Kidney (tissue), 14 donors: ENCODE results near the gene SPRR5. TPM values are rescaled to one million over a fixed set of nuclear protein-coding genes. Genes with fewer than 3 reads are reported as not detected.

Experiments used
- DNase-seq, 5 donors: peaks; one replicate each; pipeline ENCODE4 v3.0.0-alpha.2; 2013 to 2020
- FAIRE-seq: peaks from 2 replicates; lab custom pipeline; 2012; peaks lifted over from hg19 to GRCh38; lab: Jason Lieb, UNC
- H3K27ac ChIP-seq, 2 donors: one replicate each; pipeline ENCODE4 v1.7.0; 2013; ENCODE audit warnings: low read depth in 2 of 2, low read length in 2 of 2, inconsistent platforms in 1 of 2
- H3K27me3 ChIP-seq: one replicate; pipeline ENCODE4 v1.7.1; 2013; ENCODE audit warnings: low read length, inconsistent platforms; ENCODE audit not compliant: control insufficient read depth, insufficient read depth
- H3K36me3 ChIP-seq, 3 donors: one replicate each; pipeline versions ENCODE4 v1.7.0 to v1.7.1; 2013; ENCODE audit warnings: low read length in 3 of 3, control low read depth in 1 of 3, inconsistent platforms in 1 of 3; ENCODE audit not compliant: insufficient read depth in 3 of 3, control insufficient read depth in 2 of 3
- H3K4me1 ChIP-seq, 3 donors: one replicate each; pipeline versions ENCODE4 v1.7.0 to v1.7.1; 2013; ENCODE audit warnings: low read length in 3 of 3, inconsistent platforms in 1 of 3, low read depth in 1 of 3; ENCODE audit not compliant: control insufficient read depth in 2 of 3, insufficient read depth in 2 of 3
- H3K4me3 ChIP-seq, 3 donors: one replicate each; pipeline versions ENCODE4 v1.7.0 to v1.8.1; 2013; ENCODE audit warnings: low read length in 3 of 3, control low read depth in 1 of 3, inconsistent platforms in 1 of 3
- H3K9ac ChIP-seq, 3 donors: one replicate each; pipeline versions ENCODE4 v1.7.0 to v1.7.1; 2013; ENCODE audit warnings: low read length in 3 of 3, control low read depth in 1 of 3, inconsistent platforms in 1 of 3
- H3K9me3 ChIP-seq, 3 donors: one replicate each; pipeline versions ENCODE4 v1.7.0 to v1.7.1; 2013; ENCODE audit warnings: low read length in 3 of 3, control low read depth in 1 of 3, inconsistent platforms in 1 of 3; ENCODE audit not compliant: control insufficient read depth in 2 of 3, insufficient read depth in 1 of 3
- intact Hi-C: fragments of 100-400 bp; cut with DNase I; formaldehyde crosslinking; loops from one replicate; pipeline ENCODE4 v1.11.1; 2022
- polyA plus RNA-seq: library from polyadenylated mRNA; stranded (reverse); fragments of 350-450 nt; fragmentation: Illumina TruSeq; extraction: RNeasy Lipid Tissue Mini Kit (QIAGEN cat#74804); gene quantifications from one replicate; pipeline ENCODE4 v1.2.3, GENCODE V29; 2014; ENCODE audit warnings: low read depth, low replicate concordance; ENCODE audit not compliant: insufficient read depth
- total RNA-seq: library from RNA; stranded (reverse); fragmentation: NEBNext Ultra II Directional; extraction: Animal tissue kit (Norgen Biotek cat#: 25700); gene quantifications from one replicate; pipeline ENCODE4 v1.2.1, GENCODE V29; 2021
- TF ChIP-seq, protein P1 (sequence below): IDR thresholded peaks from 3 replicates; pipeline ENCODE4 v1.5.1; 2012; ENCODE audit warnings: mild to moderate bottlenecking, moderate library complexity, borderline replicate concordance; ENCODE audit not compliant: insufficient read depth; ENCODE audit errors: extremely low read depth
- donor health status: control.
- donor health status: control.
- donor health status: control.
- donor health status: control.
- donor health status: control.
- donor health status: DM: yes; HTN: yes; CAD: no.
- donor health status: Normal renal cell carcinoma (clear cell type).

The SPRR5 gene
- total and polyA plus RNA-seq, 2 donors from 2014 or later, result not detected

DNA sequence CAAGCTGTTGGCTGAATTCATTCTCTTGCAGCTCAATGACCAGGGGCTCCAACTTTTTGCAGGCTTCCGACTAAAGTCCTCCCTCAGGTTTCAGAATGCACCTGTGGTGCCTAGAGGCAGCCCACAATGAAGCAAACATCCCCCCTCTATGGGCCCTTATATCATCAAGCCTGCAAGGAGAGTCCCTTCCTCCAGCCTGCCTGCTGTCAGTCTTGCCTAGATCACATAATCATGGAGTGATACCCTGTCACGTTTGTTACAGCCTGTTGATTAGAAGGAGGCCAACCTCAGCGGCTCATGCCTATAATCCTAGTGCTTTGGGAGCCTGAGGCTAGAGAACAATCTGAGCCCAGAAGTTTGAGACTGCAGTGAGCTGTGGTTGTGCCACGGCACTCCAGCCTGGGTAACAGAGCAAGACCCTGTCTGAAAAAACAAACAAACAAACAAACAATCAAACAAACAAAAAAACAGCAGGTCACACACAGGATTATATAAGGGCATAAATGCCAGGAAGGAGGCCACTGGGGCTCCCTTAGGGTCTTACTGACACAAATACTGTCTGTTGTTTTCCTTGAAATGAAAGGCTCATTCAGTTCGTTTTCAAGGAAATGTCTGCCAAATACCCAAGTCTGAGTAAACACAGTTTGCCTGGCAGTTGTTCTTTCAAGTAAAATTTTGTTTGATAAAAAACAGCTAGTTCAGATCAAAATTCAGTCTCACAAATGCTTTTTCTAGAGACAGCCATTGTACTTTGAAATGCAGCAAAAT lies 49.8 kb downstream of the SPRR5 start:
- TF ChIP-seq, protein P1, sequence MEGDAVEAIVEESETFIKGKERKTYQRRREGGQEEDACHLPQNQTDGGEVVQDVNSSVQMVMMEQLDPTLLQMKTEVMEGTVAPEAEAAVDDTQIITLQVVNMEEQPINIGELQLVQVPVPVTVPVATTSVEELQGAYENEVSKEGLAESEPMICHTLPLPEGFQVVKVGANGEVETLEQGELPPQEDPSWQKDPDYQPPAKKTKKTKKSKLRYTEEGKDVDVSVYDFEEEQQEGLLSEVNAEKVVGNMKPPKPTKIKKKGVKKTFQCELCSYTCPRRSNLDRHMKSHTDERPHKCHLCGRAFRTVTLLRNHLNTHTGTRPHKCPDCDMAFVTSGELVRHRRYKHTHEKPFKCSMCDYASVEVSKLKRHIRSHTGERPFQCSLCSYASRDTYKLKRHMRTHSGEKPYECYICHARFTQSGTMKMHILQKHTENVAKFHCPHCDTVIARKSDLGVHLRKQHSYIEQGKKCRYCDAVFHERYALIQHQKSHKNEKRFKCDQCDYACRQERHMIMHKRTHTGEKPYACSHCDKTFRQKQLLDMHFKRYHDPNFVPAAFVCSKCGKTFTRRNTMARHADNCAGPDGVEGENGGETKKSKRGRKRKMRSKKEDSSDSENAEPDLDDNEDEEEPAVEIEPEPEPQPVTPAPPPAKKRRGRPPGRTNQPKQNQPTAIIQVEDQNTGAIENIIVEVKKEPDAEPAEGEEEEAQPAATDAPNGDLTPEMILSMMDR, result no peak
- no peaks in the 10 kb centered on the region for H3K36me3 ChIP-seq
- H3K27me3 ChIP-seq, result no peaks in the 10 kb centered on the region
- intact Hi-C loops, result no loop called here
- peaks cover 0 to 6% (median 1%) of the 10 kb centered on the region in 3 donors for H3K9me3 ChIP-seq
- no peak overlapping the region for H3K9ac ChIP-seq
- no peak for DNase-seq
- no peak overlapping the region for H3K27ac ChIP-seq
- H3K4me1 ChIP-seq, result no peaks in the 10 kb centered on the region
- no peak for FAIRE-seq
- no peak overlapping the region for H3K4me3 ChIP-seq

DNA sequence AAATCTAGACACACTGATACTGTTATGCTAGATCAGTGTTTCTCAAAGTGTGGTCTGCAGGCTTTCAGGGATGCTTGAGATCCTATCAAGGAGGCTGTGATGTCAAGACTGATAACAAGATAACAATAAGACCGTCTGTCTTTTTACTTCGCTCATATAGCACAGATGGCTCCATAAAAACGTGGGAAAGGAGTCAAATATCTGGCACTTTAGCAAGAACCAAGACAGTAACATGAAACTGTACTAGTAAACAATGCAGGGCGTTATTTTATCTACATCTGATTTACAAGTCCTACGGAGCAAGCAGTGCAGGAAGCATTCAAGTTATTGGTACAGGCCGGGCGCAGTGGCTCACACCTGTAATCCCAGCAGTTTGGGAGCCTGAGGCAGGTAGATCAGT lies 50.9 kb downstream of the SPRR5 start:
- no peaks in the 10 kb centered on the region for H3K27me3 ChIP-seq
- H3K36me3 ChIP-seq, result no peaks in the 10 kb centered on the region
- H3K9ac ChIP-seq, result no peak overlapping the region
- H3K4me1 ChIP-seq, result no peaks in the 10 kb centered on the region
- H3K4me3 ChIP-seq, result no peak overlapping the region
- no peak for FAIRE-seq
- intact Hi-C loops, result no loop called here
- no peak overlapping the region for H3K27ac ChIP-seq
- no peak for DNase-seq
- H3K9me3 ChIP-seq, result peaks cover 0 to 6% (median 1%) of the 10 kb centered on the region in 3 donors
- TF ChIP-seq, protein P1, result no peak

DNA sequence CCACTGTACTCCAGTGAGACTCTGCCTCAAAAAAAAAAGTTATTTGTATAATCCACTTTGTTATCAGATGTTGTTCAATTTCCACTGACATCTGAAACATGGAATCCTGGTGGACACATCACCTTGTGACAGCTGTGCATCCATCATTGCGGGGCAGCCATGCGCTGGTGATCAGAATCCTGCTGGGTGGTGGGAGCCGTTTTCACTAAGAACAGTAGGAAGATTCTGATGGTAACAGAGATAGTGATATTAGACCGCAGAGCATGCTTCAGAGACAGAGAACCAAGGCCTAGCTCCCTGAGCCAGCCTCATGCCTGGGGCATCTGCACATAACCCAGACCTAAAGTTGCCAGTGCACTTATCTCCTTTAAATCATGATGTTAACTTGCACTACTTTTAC lies 51.5 kb downstream of the SPRR5 start:
- no peaks in the 10 kb centered on the region for H3K36me3 ChIP-seq
- intact Hi-C loops, result no loop called here
- H3K27me3 ChIP-seq, result no peaks in the 10 kb centered on the region
- no peak overlapping the region for H3K4me3 ChIP-seq
- no peak overlapping the region for H3K27ac ChIP-seq
- FAIRE-seq (no peak), DNase-seq (no peak)
- no peaks in the 10 kb centered on the region for H3K4me1 ChIP-seq
- TF ChIP-seq, protein P1, result no peak
- H3K9me3 ChIP-seq, result peaks cover 0 to 6% (median 1%) of the 10 kb centered on the region in 3 donors
- H3K9ac ChIP-seq, result no peak overlapping the region

Other genes with a start within 250 kb of the SPRR5 start
- gene LCE2A, start 248.9 kb upstream of the SPRR5 start, total RNA-seq, result not detected
- not detected for gene LCE2A, start 248.9 kb upstream of the SPRR5 start, polyA plus RNA-seq
- gene LCE4A, start 239.0 kb upstream of the SPRR5 start, total RNA-seq, result not detected
- not detected for gene LCE4A, start 239.0 kb upstream of the SPRR5 start, polyA plus RNA-seq
- not detected for gene KPRP, start 189.2 kb upstream of the SPRR5 start, total RNA-seq
- gene KPRP, start 189.2 kb upstream of the SPRR5 start, polyA plus RNA-seq, result not detected
- not detected for gene LCE1F, start 172.1 kb upstream of the SPRR5 start, total RNA-seq
- gene LCE1F, start 172.1 kb upstream of the SPRR5 start, polyA plus RNA-seq, result not detected
- not detected for gene LCE1E, start 160.9 kb upstream of the SPRR5 start, total RNA-seq
- gene LCE1E, start 160.9 kb upstream of the SPRR5 start, polyA plus RNA-seq, result not detected
- not detected for gene LCE1D, start 150.5 kb upstream of the SPRR5 start, total RNA-seq
- gene LCE1D, start 150.5 kb upstream of the SPRR5 start, polyA plus RNA-seq, result not detected
- gene LCE1C, start 140.6 kb upstream of the SPRR5 start, total RNA-seq, result not detected
- not detected for gene LCE1C, start 140.6 kb upstream of the SPRR5 start, polyA plus RNA-seq
- gene LCE1B, start 135.2 kb upstream of the SPRR5 start, total RNA-seq, result not detected
- not detected for gene LCE1B, start 135.2 kb upstream of the SPRR5 start, polyA plus RNA-seq
- not detected for gene LCE1A, start 119.7 kb upstream of the SPRR5 start, total RNA-seq
- not detected for gene LCE1A, start 119.7 kb upstream of the SPRR5 start, polyA plus RNA-seq
- not detected for gene LCE6A, start 104.3 kb upstream of the SPRR5 start, total RNA-seq
- gene LCE6A, start 104.3 kb upstream of the SPRR5 start, polyA plus RNA-seq, result not detected
- not detected for gene LCE7A, start 87.2 kb upstream of the SPRR5 start, total RNA-seq
- not detected for gene LCE7A, start 87.2 kb upstream of the SPRR5 start, polyA plus RNA-seq
- gene SMCP, start 68.9 kb upstream of the SPRR5 start, total RNA-seq, result not detected
- gene SMCP, start 68.9 kb upstream of the SPRR5 start, polyA plus RNA-seq, result not detected
- gene IVL, start 38.7 kb upstream of the SPRR5 start, total RNA-seq, result not detected
- gene IVL, start 38.7 kb upstream of the SPRR5 start, polyA plus RNA-seq, result not detected
- not detected for gene SPRR4, start 23.4 kb downstream of the SPRR5 start, total RNA-seq
- not detected for gene SPRR4, start 23.4 kb downstream of the SPRR5 start, polyA plus RNA-seq
- not detected for gene SPRR1A, start 36.9 kb downstream of the SPRR5 start, total RNA-seq
- gene SPRR1A, start 36.9 kb downstream of the SPRR5 start, polyA plus RNA-seq, result not detected
- not detected for gene SPRR3, start 54.5 kb downstream of the SPRR5 start, total RNA-seq
- gene SPRR3, start 54.5 kb downstream of the SPRR5 start, polyA plus RNA-seq, result not detected
- not detected for gene SPRR1B, start 84.0 kb downstream of the SPRR5 start, total RNA-seq
- gene SPRR1B, start 84.0 kb downstream of the SPRR5 start, polyA plus RNA-seq, result not detected
- gene SPRR2D, start 93.9 kb downstream of the SPRR5 start, total RNA-seq, result not detected
- gene SPRR2D, start 93.9 kb downstream of the SPRR5 start, polyA plus RNA-seq, result not detected
- gene SPRR2A, start 110.3 kb downstream of the SPRR5 start, total RNA-seq, result 0.60 TPM
- gene SPRR2A, start 110.3 kb downstream of the SPRR5 start, polyA plus RNA-seq, result not detected
- gene SPRR2B, start 124.4 kb downstream of the SPRR5 start, total RNA-seq, result not detected
- not detected for gene SPRR2B, start 124.4 kb downstream of the SPRR5 start, polyA plus RNA-seq
- not detected for gene SPRR2E, start 147.3 kb downstream of the SPRR5 start, total RNA-seq
- gene SPRR2E, start 147.3 kb downstream of the SPRR5 start, polyA plus RNA-seq, result not detected
- not detected for gene SPRR2F, start 166.3 kb downstream of the SPRR5 start, total RNA-seq
- not detected for gene SPRR2F, start 166.3 kb downstream of the SPRR5 start, polyA plus RNA-seq
- not detected for gene SPRR2G, start 203.7 kb downstream of the SPRR5 start, total RNA-seq
- gene SPRR2G, start 203.7 kb downstream of the SPRR5 start, polyA plus RNA-seq, result not detected